SK-N-MC (cell line): ENCODE data around the gene IVL.

Experiments used
- EZH2 ChIP-seq: fragments of 200-600 bp; sonication (generic); IDR thresholded peaks from one replicate; pipeline ENCODE4 v1.6.1; 2017; ENCODE audit warnings: antibody characterized with exemption
- POLR2AphosphoS5 ChIP-seq: IDR thresholded peaks from 2 replicates; pipeline ENCODE4 v1.6.1; 2012; ENCODE audit warnings: mild to moderate bottlenecking, low read depth, low read length, borderline replicate concordance

GRCh38 chr1:152959273-152959672 is 50.9 kb downstream of the IVL start:
- TF ChIP-seq POLR2AphosphoS5 (no peak), EZH2 (no peak)
